Caco-2 (cell line): ENCODE measurements around the gene TMEM131L. TPM values are rescaled to one million over a fixed set of nuclear protein-coding genes. Genes with fewer than 3 reads are reported as not detected.

Experiments used
- BruUV-seq: library from RNA; stranded (reverse); fragments of 400-500 nt; replicated peaks from 2 replicates; lab custom pipeline; 2021; lab: Mats Ljungman, UMichigan
- CTCF ChIA-PET: fragments of 300-600 bp; sonication (Branson Sonifier 250); formaldehyde crosslinking; loops from one replicate; lab custom pipeline; 2022; ENCODE audit warnings: antibody characterized with exemption; lab: Charles Lee
- POLR2A ChIA-PET: fragments of 300-600 bp; sonication (Branson Sonifier 250); formaldehyde crosslinking; loops from one replicate; lab custom pipeline; 2022; ENCODE audit warnings: antibody characterized with exemption; lab: Charles Lee
- DNase-seq, 2 experiments: peaks; one replicate each; pipeline versions ENCODE4 v3.0.0 to v3.0.0-alpha.2; 2020 to 2022
- H3K27me3 ChIP-seq: replicated peaks from 2 replicates; pipeline ENCODE4 v1.6.0; 2011; ENCODE audit warnings: low read length; ENCODE audit not compliant: control insufficient read depth, insufficient read depth
- H3K36me3 ChIP-seq: 2 replicates; pipeline ENCODE4 v1.5.1; 2011; ENCODE audit warnings: low read length; ENCODE audit not compliant: control insufficient read depth, insufficient read depth
- H3K4me1 ChIP-seq: fragments of 250-450 bp; sonication (Bioruptor Pico); 2 replicates; pipeline ENCODE4 v1.5.1; 2020; ENCODE audit warnings: mild to moderate bottlenecking
- H3K4me3 ChIP-seq: 2 replicates; pipeline ENCODE4 v1.5.1; 2011; ENCODE audit warnings: low read depth, mild to moderate bottlenecking, control low read depth, low read length
- H3K9me3 ChIP-seq: fragments of 250-450 bp; sonication (Bioruptor Pico); 2 replicates; pipeline ENCODE4 v1.5.1; 2020; ENCODE audit warnings: mild to moderate bottlenecking, moderate library complexity
- H3K27ac Mint-ChIP-seq: one replicate; pipeline ENCODE4 v1.8.0; 2022; ENCODE audit warnings: mixed read lengths; ENCODE audit not compliant: unreplicated experiment
- H3K27me3 Mint-ChIP-seq: one replicate; pipeline ENCODE4 v1.8.0; 2022; ENCODE audit warnings: mixed read lengths; ENCODE audit not compliant: insufficient read depth, unreplicated experiment
- H3K36me3 Mint-ChIP-seq: one replicate; pipeline ENCODE4 v1.8.0; 2022; ENCODE audit warnings: mild to moderate bottlenecking, mixed read lengths; ENCODE audit not compliant: insufficient read depth, unreplicated experiment
- H3K4me1 Mint-ChIP-seq: one replicate; pipeline ENCODE4 v1.8.0; 2022; ENCODE audit warnings: low read depth, mixed read lengths; ENCODE audit not compliant: unreplicated experiment
- H3K4me3 Mint-ChIP-seq: one replicate; pipeline ENCODE4 v1.8.0; 2022; ENCODE audit warnings: mild to moderate bottlenecking, moderate library complexity, mixed read lengths; ENCODE audit not compliant: unreplicated experiment
- H3K9me3 Mint-ChIP-seq: one replicate; pipeline ENCODE4 v1.8.0; 2022; ENCODE audit warnings: mixed read lengths; ENCODE audit not compliant: unreplicated experiment
- intact Hi-C: fragments of 100-400 bp; cut with micrococcal nuclease; formaldehyde crosslinking; loops from one replicate; pipeline ENCODE4 v1.10.0; 2022; ENCODE audit not compliant: unreplicated experiment
- total RNA-seq: library from RNA; stranded (reverse); gene quantifications from 2 replicates; pipeline ENCODE4 v1.2.3, GENCODE V29; 2022
- TF ChIP-seq, protein P1 (sequence below), 2 experiments: fragments of 200-600 bp in 1 of 2; IDR thresholded peaks; 1 replicate in 1 of 2; 2 replicates in 1 of 2; pipeline versions ENCODE4 v1.5.1 to v1.8.0; 2011 to 2022; ENCODE audit warnings: antibody characterized with exemption in 1 of 2, control low read depth in 1 of 2, inconsistent platforms in 1 of 2, low read depth in 1 of 2, low read length in 1 of 2, mild to moderate bottlenecking in 1 of 2, moderate library complexity in 1 of 2; ENCODE audit not compliant: insufficient read depth in 1 of 2, severe bottlenecking in 1 of 2, unreplicated experiment in 1 of 2

The TMEM131L gene
- total RNA-seq, 1 experiment from 2014 or later = 20.8 TPM

DNA sequence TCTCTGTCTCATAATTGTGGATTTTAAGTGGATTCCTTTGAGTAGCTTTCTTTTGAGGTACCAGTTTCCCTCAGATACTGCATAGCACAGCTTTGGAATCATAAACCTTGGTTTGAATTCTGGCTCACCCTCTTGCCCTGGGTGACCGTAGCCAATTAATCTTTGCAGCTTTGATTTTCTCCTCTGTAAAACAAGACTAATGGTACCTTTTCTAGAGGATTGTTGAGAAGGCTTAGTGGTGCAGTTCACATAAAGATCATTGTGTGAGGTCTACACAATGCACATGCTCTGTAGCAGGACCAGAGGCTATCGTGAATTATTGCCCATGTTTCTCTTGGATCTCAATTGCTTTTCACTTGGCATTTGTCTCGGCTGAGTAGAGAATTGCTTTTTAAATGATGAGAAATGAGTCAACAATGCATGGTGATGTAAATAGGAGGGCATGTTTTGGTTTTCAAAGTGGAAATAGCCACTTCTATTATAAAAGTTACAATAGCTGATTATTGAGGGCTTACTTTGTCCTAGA is 47.9 kb downstream of the TMEM131L start:
- POLR2A ChIA-PET = no interaction called here
- Mint-ChIP-seq H3K36me3 (peaks cover 5% of the 10 kb centered on the region), H3K4me1 (peaks cover 34% of the 10 kb centered on the region), H3K9me3 (no peaks in the 10 kb centered on the region), H3K27me3 (no peaks in the 10 kb centered on the region), H3K27ac (peak overlapping the region; percentile 56), H3K4me3 (no peak overlapping the region)
- TF ChIP-seq, protein P1, sequence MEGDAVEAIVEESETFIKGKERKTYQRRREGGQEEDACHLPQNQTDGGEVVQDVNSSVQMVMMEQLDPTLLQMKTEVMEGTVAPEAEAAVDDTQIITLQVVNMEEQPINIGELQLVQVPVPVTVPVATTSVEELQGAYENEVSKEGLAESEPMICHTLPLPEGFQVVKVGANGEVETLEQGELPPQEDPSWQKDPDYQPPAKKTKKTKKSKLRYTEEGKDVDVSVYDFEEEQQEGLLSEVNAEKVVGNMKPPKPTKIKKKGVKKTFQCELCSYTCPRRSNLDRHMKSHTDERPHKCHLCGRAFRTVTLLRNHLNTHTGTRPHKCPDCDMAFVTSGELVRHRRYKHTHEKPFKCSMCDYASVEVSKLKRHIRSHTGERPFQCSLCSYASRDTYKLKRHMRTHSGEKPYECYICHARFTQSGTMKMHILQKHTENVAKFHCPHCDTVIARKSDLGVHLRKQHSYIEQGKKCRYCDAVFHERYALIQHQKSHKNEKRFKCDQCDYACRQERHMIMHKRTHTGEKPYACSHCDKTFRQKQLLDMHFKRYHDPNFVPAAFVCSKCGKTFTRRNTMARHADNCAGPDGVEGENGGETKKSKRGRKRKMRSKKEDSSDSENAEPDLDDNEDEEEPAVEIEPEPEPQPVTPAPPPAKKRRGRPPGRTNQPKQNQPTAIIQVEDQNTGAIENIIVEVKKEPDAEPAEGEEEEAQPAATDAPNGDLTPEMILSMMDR (IDR thresholded peaks at IDR 0.05; ENCODE audit: insufficient read depth in 1 of 2, low read depth in 1 of 2, low read length in 1 of 2, severe bottlenecking in 1 of 2, unreplicated experiment in 1 of 2) = no peak
- no TSS peak for BruUV-seq
- no peaks in the 10 kb centered on the region for H3K27me3 ChIP-seq
- peaks cover 73% of the 10 kb centered on the region for H3K4me1 ChIP-seq
- no peaks in the 10 kb centered on the region for H3K9me3 ChIP-seq
- DNase-seq = no peak
- no peak overlapping the region for H3K4me3 ChIP-seq
- CTCF ChIA-PET = no interaction called here
- intact Hi-C loops = no loop called here
- no peaks in the 10 kb centered on the region for H3K36me3 ChIP-seq

DNA sequence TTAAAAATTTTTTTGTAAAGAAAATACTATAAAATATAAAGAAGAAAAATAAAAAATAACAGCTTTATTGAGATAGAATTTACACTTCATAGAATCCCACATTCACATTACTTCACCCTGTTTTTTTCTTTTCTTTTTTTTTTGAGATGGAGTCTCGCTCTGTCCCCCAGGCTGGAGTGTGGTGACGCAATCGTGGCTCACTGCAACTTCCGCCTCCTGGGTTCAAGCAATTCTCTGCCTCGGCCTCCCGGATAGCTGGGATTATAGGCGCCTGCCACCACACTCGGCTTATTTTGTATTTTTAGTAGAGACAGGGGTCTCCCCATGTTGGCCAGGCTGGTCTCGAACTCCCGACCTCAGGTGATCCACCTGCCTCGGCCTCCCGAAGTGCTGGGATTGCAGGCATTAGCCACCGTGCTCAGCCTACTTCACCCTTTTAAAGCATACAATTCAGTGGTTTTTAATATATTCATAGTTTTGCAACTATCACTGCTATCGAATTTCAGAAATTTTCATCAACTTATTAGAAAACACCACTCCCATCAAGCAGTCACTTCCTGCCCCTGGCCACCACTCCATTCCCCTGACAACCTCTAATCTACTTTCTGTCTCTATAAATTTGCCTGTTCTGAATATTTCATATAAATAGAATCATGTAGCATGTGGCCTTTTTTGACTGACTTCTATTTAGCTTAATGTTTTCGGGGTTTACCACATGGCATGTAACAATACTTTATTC is 48.7 kb downstream of the TMEM131L start:
- Histone ChIP-seq H3K9me3 (no peaks in the 10 kb centered on the region), H3K4me3 (no peak overlapping the region), H3K36me3 (no peaks in the 10 kb centered on the region), H3K4me1 (peaks cover 73% of the 10 kb centered on the region), H3K27me3 (no peaks in the 10 kb centered on the region)
- Mint-ChIP-seq H3K4me3 (no peak overlapping the region), H3K27ac (no peak overlapping the region), H3K27me3 (no peaks in the 10 kb centered on the region), H3K4me1 (peaks cover 42% of the 10 kb centered on the region), H3K36me3 (peaks cover 5% of the 10 kb centered on the region), H3K9me3 (no peaks in the 10 kb centered on the region)
- TF ChIP-seq, protein P1 (IDR thresholded peaks at IDR 0.05; ENCODE audit: insufficient read depth in 1 of 2, low read depth in 1 of 2, low read length in 1 of 2, severe bottlenecking in 1 of 2, unreplicated experiment in 1 of 2) = no peak
- no peak for DNase-seq
- ChIA-PET POLR2A (no interaction called here), CTCF (no interaction called here)
- intact Hi-C loops = no loop called here
- BruUV-seq = no TSS peak

GRCh38 chr4:153517159-153517558 is 51.0 kb downstream of the TMEM131L start:
- Mint-ChIP-seq H3K9me3 (no peaks in the 10 kb centered on the region), H3K36me3 (peaks cover 20% of the 10 kb centered on the region), H3K27me3 (no peaks in the 10 kb centered on the region), H3K27ac (peak overlapping the region; percentile 39), H3K4me3 (no peak overlapping the region), H3K4me1 (peaks cover 58% of the 10 kb centered on the region)
- ChIA-PET POLR2A (no interaction called here), CTCF (no interaction called here)
- peaks cover 71% of the 10 kb centered on the region for H3K4me1 ChIP-seq
- TF ChIP-seq, protein P1 (IDR thresholded peaks at IDR 0.05; ENCODE audit: insufficient read depth in 1 of 2, low read depth in 1 of 2, low read length in 1 of 2, severe bottlenecking in 1 of 2, unreplicated experiment in 1 of 2) = no peak
- intact Hi-C loops = no loop called here
- DNase-seq = no peak
- H3K4me3 ChIP-seq = no peak overlapping the region
- no peaks in the 10 kb centered on the region for H3K9me3 ChIP-seq
- H3K36me3 ChIP-seq = no peaks in the 10 kb centered on the region
- no TSS peak for BruUV-seq
- H3K27me3 ChIP-seq = no peaks in the 10 kb centered on the region
